Right renal cortex interstitium (tissue), 3 donors: ENCODE results near the gene TNNT2. TPM values are rescaled to one million over a fixed set of nuclear protein-coding genes. Genes with fewer than 3 reads are reported as not detected.

ENCODE experiments used
- DNase-seq, 3 donors: peaks; one replicate each; pipeline ENCODE4 v3.0.0-alpha.2; 2013; ENCODE audit warnings: low read depth in 3 of 3, low spot score in 2 of 3
- polyA plus RNA-seq, 3 donors: library from polyadenylated mRNA; unstranded; fragments of 120-200 nt; gene quantifications; one replicate each; pipeline ENCODE4 v1.2.1, GENCODE V29; 2013; ENCODE audit not compliant: insufficient read length in 3 of 3

TNNT2 gene
- polyA plus RNA-seq, 3 donors = 64.7 to 73.7 (median 72.2) TPM

GRCh38 chr1:201379733-201380242, 2.3 kb upstream of the TNNT2 start:
- no peak for DNase-seq

DNA sequence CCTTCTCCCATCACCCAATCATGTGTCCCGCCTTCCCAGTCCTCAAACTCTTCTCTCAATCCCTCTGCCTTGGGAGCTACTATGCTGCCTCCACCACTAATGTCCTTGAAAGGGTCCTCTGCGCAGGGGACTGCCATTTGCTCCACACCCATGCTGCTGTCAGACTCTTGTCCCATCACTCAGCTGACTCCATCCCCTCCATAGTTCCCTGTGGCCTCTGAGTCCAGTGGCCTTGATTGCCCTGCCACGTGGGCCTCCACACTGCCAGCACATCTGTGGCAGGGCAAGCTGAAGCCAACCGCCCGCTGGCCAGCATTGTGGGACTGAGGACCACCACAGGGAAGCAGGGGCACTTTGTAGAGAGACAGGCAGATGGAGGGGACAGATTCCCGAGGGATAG, 1.3 kb upstream of the TNNT2 start:
- DNase-seq = no peak

DNA sequence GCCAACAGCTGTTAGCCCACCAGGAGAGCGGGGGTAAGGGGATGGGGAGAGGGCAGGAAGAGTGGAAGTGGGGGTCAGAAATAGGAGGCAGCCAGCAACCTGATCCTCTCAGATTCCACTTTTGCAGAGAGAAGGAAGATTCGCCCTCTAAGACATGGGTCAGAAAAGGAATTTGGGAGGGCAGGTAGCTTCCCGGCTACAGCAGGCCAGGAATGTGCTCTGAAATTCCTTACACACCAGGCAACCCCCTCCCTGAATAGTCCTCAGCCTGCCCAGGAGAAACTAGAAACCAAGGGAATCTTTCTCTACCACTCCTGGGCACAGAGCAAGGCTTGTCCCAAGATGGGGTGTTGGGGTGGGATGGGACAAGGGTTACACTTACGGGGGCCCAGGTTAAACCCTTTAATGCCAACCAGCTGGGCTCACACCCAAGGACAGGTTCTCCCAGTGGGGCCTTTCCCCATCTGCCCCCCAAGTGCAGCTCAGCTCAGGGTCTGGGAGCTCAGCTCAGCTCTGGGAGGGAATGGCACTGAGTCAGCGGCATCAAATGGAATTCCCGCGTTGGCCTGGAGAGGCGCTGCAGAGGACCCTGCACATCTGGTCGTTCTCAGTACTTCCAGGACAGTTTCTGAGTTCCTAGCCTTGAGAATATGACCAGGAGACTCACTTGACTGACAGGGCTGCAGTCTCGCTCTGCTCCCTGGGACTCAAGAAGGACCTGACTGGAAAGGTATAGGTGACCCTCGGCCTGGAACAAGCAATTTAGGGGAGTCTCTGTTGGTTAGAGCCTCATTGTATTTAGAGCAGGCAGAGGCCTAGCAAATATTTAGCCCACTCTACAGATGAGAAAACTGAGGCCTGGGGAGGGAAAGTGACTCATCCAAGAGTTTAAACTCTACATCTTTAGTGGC, 761 bp downstream of the TNNT2 start:
- no peak for DNase-seq

- no peak for DNase-seq
These were observed 1.4 kb downstream of the TNNT2 start for GRCh38 chr1:201376107-201376463.

DNA sequence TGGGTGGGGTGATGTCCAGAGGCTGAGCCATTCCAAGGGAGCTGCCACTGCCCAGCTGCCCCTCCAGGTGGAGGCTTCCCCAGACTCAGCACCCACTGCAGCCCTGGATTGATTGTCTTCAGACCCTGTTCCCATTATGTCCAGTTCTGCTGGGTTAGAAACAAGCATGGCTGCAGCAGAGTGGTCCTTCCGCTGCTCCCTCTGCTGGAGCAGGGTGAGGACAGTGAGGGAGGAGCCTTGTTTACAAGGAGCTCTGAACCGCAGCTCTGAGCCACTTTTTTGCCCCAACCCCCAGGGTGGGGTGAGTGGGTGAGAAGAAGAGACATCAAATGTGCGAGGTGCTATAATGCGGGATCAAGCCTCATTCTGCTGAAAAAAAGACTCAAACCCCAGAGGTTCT, 2.3 kb downstream of the TNNT2 start:
- no peak for DNase-seq

DNA sequence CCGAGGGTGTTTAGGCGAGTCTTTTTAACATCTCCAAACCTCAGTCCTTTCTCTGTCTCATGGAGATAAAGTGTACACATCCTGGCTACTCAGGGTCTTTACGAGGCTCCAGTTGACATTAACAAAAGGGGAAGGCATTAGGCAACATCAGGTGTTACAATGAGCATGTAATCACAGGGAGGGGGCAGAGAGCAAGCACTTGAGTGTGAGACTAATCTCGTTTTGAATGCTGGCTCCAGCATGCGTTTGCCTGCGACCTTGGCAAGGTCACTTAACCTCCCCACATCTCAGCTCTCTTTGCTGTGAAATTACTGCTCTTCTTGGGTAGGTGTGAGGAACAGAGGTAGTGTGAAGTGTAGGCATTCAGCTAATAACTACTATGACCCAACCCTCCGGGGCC, 3.1 kb downstream of the TNNT2 start:
- no peak for DNase-seq

DNA sequence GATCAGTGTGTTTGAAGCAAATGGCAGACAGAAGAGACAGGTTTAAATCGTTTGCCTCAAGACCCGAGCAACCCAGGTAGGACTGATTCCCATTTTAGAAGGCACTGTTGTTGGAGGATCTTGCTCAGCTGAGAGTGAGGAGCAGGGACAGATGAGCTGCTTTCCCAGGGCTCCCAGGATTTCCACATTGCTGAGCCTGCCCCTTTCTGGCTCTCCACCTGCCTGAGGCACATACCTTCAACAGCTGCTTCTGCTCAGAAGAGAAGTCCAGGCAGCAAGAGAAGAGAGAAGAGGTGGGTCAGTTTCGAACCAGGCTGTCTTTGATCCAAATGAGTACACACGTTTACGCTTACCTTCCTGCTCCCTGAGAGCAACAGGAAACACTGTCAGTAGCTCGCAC, 5.7 kb downstream of the TNNT2 start:
- DNase-seq = no peak

DNA sequence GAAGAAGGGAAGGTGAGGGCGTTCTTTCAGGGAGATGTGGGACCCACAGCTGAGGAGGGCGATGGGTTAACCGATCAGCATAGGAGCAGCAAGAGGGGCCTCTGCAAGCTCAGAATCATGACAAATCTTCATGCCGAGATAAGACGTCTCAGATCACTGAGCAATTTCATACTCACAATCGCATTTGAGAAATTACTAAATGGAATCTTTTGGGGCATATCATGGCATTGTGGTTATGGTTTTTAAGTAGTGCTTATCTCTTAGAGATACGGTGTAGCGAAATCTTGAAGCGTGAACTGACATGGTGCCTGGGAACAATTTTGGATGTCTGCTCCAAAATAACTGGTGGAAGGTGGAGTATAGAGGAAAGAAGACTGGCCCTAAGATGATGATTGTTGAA, 6.2 kb downstream of the TNNT2 start:
- no peak for DNase-seq

DNA sequence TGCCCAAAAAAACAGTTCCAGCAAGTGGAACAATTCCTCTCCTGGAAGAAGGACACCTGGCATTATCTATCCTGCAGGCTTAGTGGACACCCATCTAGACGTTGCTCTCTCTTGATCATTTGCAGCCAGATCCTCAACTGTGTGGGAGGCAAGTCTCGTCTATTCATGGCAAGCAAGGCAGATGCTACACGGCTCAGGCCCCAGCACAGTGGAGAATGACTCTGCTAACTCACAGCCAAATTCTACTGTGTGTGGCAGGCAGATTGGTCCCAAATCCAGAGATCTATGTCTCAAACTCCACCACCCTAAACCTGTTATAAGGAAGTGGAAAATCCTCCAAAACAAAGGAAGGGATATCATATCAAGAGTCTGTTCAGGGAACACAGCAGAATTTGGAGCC, 7.0 kb downstream of the TNNT2 start:
- DNase-seq = no peak

- DNase-seq = no peak
These were observed 8.3 kb downstream of the TNNT2 start for GRCh38 chr1:201369209-201369608.

DNA sequence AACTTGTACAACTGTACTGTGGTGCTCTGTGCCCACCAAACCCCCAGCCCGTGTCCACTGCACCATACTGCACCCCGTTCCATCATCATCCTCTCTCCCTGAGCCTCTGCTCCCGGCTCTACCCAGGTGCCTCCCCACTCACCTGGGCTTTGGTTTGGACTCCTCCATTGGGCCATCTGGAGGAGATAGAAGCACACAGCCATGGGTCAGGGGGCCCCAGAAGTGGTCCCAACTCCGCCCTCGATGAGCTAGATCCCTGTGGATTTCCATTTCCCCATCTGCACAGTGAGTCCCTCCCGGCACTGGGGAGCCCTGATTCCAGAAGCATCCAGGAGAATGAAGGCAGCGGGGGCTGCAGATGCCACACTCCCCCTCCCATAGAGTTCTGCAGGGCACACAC, 10.8 kb downstream of the TNNT2 start:
- no peak for DNase-seq

- no peak for DNase-seq
These were observed 12.2 kb downstream of the TNNT2 start for GRCh38 chr1:201365251-201365650.

DNA sequence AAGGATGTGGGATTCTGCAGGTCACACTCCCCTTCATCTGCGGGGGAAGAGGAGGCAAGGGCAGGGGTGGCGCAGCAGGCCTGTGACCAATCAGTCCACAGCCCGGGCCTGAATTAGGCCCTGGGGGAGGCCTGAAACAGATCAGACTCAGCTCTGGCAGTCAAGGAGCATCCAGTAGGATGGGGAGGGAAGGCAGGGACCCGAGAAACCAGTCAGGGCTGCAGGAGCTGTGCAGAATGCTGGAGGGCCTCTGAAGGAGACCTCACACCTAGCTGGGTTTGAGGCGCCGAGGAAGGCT, 12.7 kb downstream of the TNNT2 start:
- peak in 1 of 3 donors; percentile 45 for DNase-seq

- DNase-seq = no peak
These were observed 14.0 kb downstream of the TNNT2 start for GRCh38 chr1:201363467-201363866.

GRCh38 chr1:201362906-201363305, 14.6 kb downstream of the TNNT2 start:
- no peak for DNase-seq

GRCh38 chr1:201361652-201362504, 15.6 kb downstream of the TNNT2 start:
- no peak for DNase-seq

GRCh38 chr1:201360901-201361651, 16.4 kb downstream of the TNNT2 start:
- no peak for DNase-seq

- no peak for DNase-seq
These were observed 17.0 kb downstream of the TNNT2 start for GRCh38 chr1:201360486-201360885.

DNA sequence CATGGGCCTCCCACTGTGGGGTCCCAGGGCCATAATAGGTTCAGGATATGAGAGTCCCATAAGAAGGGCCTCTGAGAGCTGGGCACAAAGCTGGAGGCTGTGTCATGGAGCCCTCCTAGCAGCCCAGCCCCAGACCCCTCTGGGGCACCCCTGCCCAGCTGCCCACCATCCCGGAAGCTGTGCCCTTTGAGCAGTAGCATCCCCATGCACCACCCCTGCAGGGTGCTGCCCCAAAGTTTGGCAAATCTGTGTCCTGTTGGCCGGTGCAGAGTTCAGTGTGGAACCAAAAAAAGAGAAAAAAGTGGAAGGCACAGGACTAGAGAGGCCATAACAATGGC, 17.6 kb downstream of the TNNT2 start:
- no peak for DNase-seq

GRCh38 chr1:201359031-201359872, 18.2 kb downstream of the TNNT2 start:
- DNase-seq = no peak
